Activated T-cell treated with anti-CD3 and anti-CD28 coated beads, Interleukin-2, amount 50 U/mL, for 4 hours (primary cell): Measurements from ENCODE around the gene NCAM1. TPM values are rescaled to one million over a fixed set of nuclear protein-coding genes. Genes with fewer than 3 reads are reported as not detected.

Source experiments
- ATAC-seq, 2 donors: fragments of 200-7000 bp; cut with Tn5 transposase; one replicate each; pipeline ENCODE4 v1.10.0; 2021
- DNase-seq: peaks from one replicate; pipeline ENCODE4 v3.0.0-alpha.2; 2020
- H3K27me3 Mint-ChIP-seq: one replicate; pipeline ENCODE4 v1.8.0; 2021; ENCODE audit warnings: low read depth, mixed read lengths
- H3K36me3 Mint-ChIP-seq: one replicate; pipeline ENCODE4 v1.8.0; 2022; ENCODE audit warnings: mixed read lengths; ENCODE audit not compliant: insufficient read depth
- H3K4me1 Mint-ChIP-seq: one replicate; pipeline ENCODE4 v1.8.0; 2021; ENCODE audit warnings: low read depth, mixed read lengths
- H3K4me3 Mint-ChIP-seq: one replicate; pipeline ENCODE4 v1.8.0; 2021; ENCODE audit warnings: mild to moderate bottlenecking, moderate library complexity, mixed read lengths
- H3K9me3 Mint-ChIP-seq: one replicate; pipeline ENCODE4 v1.8.0; 2021; ENCODE audit warnings: mixed read lengths
- total RNA-seq, 3 donors: library from RNA; stranded (reverse); gene quantifications; one replicate each; pipeline ENCODE4 v1.2.1, GENCODE V29; 2021

Gene NCAM1
- total RNA-seq, 3 donors from 2014 or later, result 0.34 to 0.73 (median 0.57) TPM

DNA sequence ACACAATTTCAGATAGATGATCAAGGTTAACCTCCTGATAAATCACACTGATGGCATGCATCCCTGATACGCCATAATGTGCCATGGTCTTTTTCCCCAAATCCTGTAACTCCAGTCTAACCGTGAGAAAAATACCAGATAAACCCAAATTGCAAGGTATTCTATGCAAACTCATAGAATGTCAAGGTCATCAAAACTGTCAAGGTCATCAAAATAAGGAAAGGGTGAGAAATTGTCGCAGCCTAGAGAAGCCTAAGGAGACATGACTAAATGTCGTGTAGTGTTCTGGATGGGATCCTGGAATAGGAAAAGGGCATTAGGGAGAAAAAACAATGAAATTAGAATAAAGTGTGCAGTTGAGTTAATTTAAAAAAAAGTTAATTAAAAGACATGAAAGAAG, 357.9 kb downstream of the NCAM1 start:
- Mint-ChIP-seq H3K27me3 (no peaks in the 10 kb centered on the region), H3K9me3 (no peaks in the 10 kb centered on the region), H3K4me3 (no peak overlapping the region), H3K4me1 (peaks cover 19% of the 10 kb centered on the region), H3K36me3 (peaks cover 39% of the 10 kb centered on the region)
- ATAC-seq (no peak), DNase-seq (no peak)

DNA sequence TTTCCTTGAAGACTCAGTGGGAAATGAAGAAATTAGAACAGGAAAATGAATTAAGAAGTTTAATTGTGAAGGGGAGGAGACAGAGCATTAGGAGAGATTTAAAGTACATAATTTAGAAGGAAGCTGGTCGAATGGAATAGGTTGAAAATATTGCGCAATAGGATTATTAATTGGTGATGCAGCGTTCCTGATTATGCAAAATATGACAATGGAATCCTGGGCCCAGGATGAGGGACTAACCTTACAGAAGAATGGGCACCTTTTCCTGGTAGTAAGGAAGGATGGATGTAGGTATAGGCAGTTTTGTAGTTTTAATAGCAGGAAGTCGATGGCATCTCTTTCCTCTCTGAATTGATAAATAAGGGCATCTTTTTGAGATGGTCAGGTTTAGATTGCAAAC, 360.9 kb downstream of the NCAM1 start:
- no peak for DNase-seq

DNA sequence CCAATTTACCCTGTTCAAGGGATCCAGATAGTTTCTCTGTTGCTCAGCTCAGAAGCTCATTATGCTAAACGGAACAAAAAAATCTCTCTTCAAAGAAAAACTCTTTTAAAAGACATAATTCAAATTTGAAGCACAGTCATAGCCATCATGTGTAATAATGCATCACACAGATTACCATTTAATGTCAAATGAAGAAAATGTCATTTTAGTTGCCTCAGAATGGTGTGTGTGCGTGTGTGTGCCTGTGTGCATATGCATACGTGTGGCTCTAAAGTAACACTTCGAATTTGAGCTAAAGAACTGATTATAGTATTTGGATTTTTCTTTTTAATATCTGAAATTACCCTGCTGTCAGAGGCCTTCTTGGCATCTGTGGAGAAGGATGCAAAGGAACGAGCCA, 363.0 kb downstream of the NCAM1 start:
- DNase-seq (no peak), ATAC-seq (no peak)
- Mint-ChIP-seq H3K4me3 (no peak overlapping the region), H3K36me3 (peaks cover 49% of the 10 kb centered on the region), H3K4me1 (no peaks in the 10 kb centered on the region), H3K27me3 (no peaks in the 10 kb centered on the region), H3K9me3 (no peaks in the 10 kb centered on the region)

More for the DNA sequence above, 360.9 kb downstream of the NCAM1 start:
- Mint-ChIP-seq H3K9me3 (no peaks in the 10 kb centered on the region), H3K4me1 (peaks cover 6% of the 10 kb centered on the region), H3K4me3 (no peak overlapping the region), H3K36me3 (peaks cover 48% of the 10 kb centered on the region), H3K27me3 (no peaks in the 10 kb centered on the region)
- ATAC-seq, result no peak
